ENCODE data around the gene PTPRG.

- TF ChIP-seq CTCF (conservative IDR thresholded peaks at IDR 0.05; ENCODE audit: low read depth, low read length) (no peak), EZH2 (IDR thresholded peaks at IDR 0.05; ENCODE audit: borderline replicate concordance, low read depth, low read length, poor library complexity, severe bottlenecking) (no peak)
Observed at GRCh38 chr3:62171789-62172188, 610.4 kb downstream of the PTPRG start.
